Pancreas (tissue), 10 donors: ENCODE measurements around the gene SDC3. TPM values are rescaled to one million over a fixed set of nuclear protein-coding genes. Genes with fewer than 3 reads are reported as not detected.

Experiments used
- ATAC-seq, 4 donors: fragments of 200-7000 bp; cut with Tn5 transposase; one replicate each; pipeline versions ENCODE4 v1.8.0 to v1.9.1; 2020; ENCODE audit warnings: mild to moderate bottlenecking in 4 of 4, moderate library complexity in 4 of 4
- DNase-seq, 6 donors: peaks; one replicate each; pipeline ENCODE4 v3.0.0-alpha.2; 2020
- FAIRE-seq: peaks from 2 replicates; lab custom pipeline; 2012; peaks lifted over from hg19 to GRCh38; lab: Jason Lieb, UNC
- H3K27ac ChIP-seq, 4 donors: fragments of 200-600 bp; sonication (generic); 1 replicate in 3 of 4; 2 replicates in 1 of 4; pipeline versions ENCODE4 v1.5.0 to v1.8.0; 2020
- H3K27me3 ChIP-seq, 4 donors: fragments of 200-600 bp; one replicate each; pipeline ENCODE4 v1.8.0; 2021
- H3K36me3 ChIP-seq, 3 donors: fragments of 200-600 bp; sonication (generic) in 1 of 3; one replicate each; pipeline versions ENCODE4 v1.5.0 to v1.8.0; 2020 to 2021
- H3K4me1 ChIP-seq, 3 donors: fragments of 200-600 bp; one replicate each; pipeline ENCODE4 v1.8.0; 2021
- H3K4me3 ChIP-seq, 4 donors: fragments of 200-600 bp; sonication (generic) in 2 of 4; one replicate each; pipeline versions ENCODE4 v1.5.0 to v1.8.0; 2020 to 2021
- H3K9me3 ChIP-seq, 4 donors: fragments of 200-600 bp; one replicate each; pipeline ENCODE4 v1.8.0; 2021
- WGBS, 2 donors: extraction: QIAGEN DNeasy Blood & Tissue Kit; methylation state at CpG; one replicate each; pipeline ENCODE4 v1.1.7; 2013; 5-methylcytosine and 5-hydroxymethylcytosine counted together
- intact Hi-C, 3 donors: fragments of 100-400 bp; cut with DNase I; formaldehyde crosslinking; loops; one replicate each; pipeline versions ENCODE4 v1.11.1 to v1.14.2; 2022
- polyA plus RNA-seq, 2 donors: library from polyadenylated mRNA; stranded (reverse); fragments of 200-250 nt; gene quantifications; one replicate each; pipeline ENCODE4 v1.2.3, GENCODE V29; 2013
- total RNA-seq, 6 donors: library from RNA; stranded (reverse); fragmentation: NEBNext Ultra II Directional in 4 of 6; extraction: Animal tissue kit (Norgen Biotek cat#: 25700) in 4 of 6; gene quantifications; one replicate each; pipeline versions ENCODE4 v1.2.1 to v1.2.4, GENCODE V29; 2021 to 2023
- TF ChIP-seq, protein P1 (sequence below), 4 donors: fragments of 200-600 bp; sonication (generic) in 3 of 4; IDR thresholded peaks; one replicate each; pipeline versions ENCODE4 v1.5.0 to v1.8.0; 2021; ENCODE audit warnings: antibody characterized with exemption in 4 of 4
- donor health status: healthy with polysubstance abuse.
- donor health status: DM: no; HTN: no; CAD: no; lungs with moderate emphysema.
- donor health status: DM: no; HTN: no; CAD: no.
- donor health status: control.
- donor health status: control.
- donor health status: Bipolar disorder and iron deficiency.
- donor health status: DM: yes; HTN: yes; CAD: no.
- donor health status: DM: no; HTN: no; CAD: no.
- donor health status: DM: no; HTN: no; CAD: no.
- donor health status: DM: yes; HTN: yes; CAD: no.

The SDC3 gene
- total and polyA plus RNA-seq, 8 donors, result 4.2 to 18.9 (median 7.6) TPM

DNA sequence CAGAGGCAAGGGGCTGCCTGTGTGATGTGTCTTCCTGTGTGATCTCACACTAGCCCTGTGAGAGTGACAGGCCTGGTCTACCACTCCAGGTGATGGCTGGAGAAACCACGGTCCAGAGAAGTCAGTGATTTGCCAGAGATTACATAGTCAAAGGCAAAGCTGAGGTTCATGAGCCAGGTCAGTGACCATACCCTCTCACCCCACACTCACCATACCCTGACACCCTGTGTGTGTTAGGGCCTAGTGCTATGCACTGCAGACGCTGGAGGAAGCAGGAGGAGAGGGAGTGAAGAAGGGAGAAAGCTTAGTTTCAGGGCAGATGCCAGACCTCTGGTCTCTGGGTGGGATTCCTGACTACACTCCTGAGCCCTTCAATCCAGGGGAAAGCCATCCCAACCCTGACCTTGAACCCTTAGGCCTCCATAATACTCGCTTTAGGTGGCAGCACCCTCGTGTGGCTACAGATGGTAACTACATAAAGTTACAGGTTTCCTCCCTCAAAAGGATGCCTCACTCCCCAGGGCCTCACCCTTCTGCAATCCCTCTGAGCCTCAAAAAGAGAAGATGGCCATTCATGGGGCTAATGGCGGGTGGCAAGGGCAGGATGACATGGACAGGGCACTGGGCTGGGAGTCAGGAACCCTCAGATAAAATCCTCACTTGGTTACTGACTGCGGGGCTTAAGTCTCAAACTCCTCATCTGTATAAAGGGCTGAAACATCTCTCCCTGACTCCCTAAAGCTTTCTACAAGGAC, 20.8 kb upstream of the SDC3 start:
- no peak overlapping the region for H3K27ac ChIP-seq
- WGBS, 2 donors, result 48 to 53% methylated on average over 6 of the region's 6 CpGs
- intact Hi-C loops, result no loop called here
- H3K4me1 ChIP-seq, result no peaks in the 10 kb centered on the region
- no peaks in the 10 kb centered on the region for H3K27me3 ChIP-seq
- no peaks in the 10 kb centered on the region for H3K9me3 ChIP-seq
- FAIRE-seq (no peak), ATAC-seq (peak; percentile 75 to 85 (median 82)), DNase-seq (peak in 1 of 6 donors; percentile 48)
- peaks cover 0 to 10% (median 3%) of the 10 kb centered on the region in 3 donors for H3K36me3 ChIP-seq
- TF ChIP-seq, protein P1, sequence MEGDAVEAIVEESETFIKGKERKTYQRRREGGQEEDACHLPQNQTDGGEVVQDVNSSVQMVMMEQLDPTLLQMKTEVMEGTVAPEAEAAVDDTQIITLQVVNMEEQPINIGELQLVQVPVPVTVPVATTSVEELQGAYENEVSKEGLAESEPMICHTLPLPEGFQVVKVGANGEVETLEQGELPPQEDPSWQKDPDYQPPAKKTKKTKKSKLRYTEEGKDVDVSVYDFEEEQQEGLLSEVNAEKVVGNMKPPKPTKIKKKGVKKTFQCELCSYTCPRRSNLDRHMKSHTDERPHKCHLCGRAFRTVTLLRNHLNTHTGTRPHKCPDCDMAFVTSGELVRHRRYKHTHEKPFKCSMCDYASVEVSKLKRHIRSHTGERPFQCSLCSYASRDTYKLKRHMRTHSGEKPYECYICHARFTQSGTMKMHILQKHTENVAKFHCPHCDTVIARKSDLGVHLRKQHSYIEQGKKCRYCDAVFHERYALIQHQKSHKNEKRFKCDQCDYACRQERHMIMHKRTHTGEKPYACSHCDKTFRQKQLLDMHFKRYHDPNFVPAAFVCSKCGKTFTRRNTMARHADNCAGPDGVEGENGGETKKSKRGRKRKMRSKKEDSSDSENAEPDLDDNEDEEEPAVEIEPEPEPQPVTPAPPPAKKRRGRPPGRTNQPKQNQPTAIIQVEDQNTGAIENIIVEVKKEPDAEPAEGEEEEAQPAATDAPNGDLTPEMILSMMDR (IDR thresholded peaks at IDR 0.05), result peak in 3 of 4 donors; percentile 38 to 59 (median 58)
- H3K4me3 ChIP-seq, result no peak overlapping the region

- peak overlapping the region in 1 of 4 donors; percentile 15 for H3K27ac ChIP-seq
- no peak for DNase-seq
- H3K9me3 ChIP-seq, result no peaks in the 10 kb centered on the region
- H3K27me3 ChIP-seq, result no peaks in the 10 kb centered on the region
- peaks cover 0 to 7% (median 0%) of the 10 kb centered on the region in 3 donors for H3K36me3 ChIP-seq
- no peaks in the 10 kb centered on the region for H3K4me1 ChIP-seq
- FAIRE-seq, result no peak
- TF ChIP-seq, protein P1 (IDR thresholded peaks at IDR 0.05), result no peak
- H3K4me3 ChIP-seq, result no peak overlapping the region
- no peak for ATAC-seq
- intact Hi-C loops, result no loop called here
- WGBS, 2 donors, result 88 to 90% methylated on average over 2 of the region's 2 CpGs
Measured at GRCh38 chr1:30928789-30929134, 20.2 kb upstream of the SDC3 start.

- ATAC-seq, result no peak
- Histone ChIP-seq H3K4me1 (no peaks in the 10 kb centered on the region), H3K36me3 (peaks cover 0 to 7% (median 0%) of the 10 kb centered on the region in 3 donors), H3K4me3 (no peak overlapping the region), H3K9me3 (no peaks in the 10 kb centered on the region), H3K27me3 (no peaks in the 10 kb centered on the region), H3K27ac (peak overlapping the region in 1 of 4 donors; percentile 15)
- no peak for DNase-seq
- WGBS, 2 donors, result 77 to 90% methylated on average over 7 of the region's 7 CpGs
- intact Hi-C loops, result no loop called here
- TF ChIP-seq, protein P1 (IDR thresholded peaks at IDR 0.05), result no peak
- no peak for FAIRE-seq
Measured at GRCh38 chr1:30928171-30928570, 19.6 kb upstream of the SDC3 start.

DNA sequence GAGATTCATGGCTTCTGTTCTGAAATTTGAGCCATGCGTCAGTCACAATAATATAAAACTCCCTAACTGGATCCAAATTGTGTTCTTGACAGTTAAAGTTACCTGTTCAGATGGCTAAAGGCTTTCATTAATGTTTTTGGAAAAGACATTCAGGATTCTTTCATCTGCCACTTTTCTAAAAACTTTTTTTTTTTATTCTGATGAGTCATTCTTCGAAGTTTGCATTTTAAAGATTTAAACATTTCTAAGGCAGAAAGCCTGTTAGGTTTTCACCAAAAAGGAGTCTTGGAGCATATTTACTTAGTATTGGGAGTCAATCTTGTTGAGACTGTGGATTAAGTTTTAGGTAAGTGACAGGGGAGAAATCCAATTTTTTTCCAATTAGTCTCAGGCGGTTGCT, 18.9 kb upstream of the SDC3 start:
- FAIRE-seq, result no peak

More for the DNA sequence above, 18.9 kb upstream of the SDC3 start:
- Histone ChIP-seq H3K27ac (no peak overlapping the region), H3K9me3 (no peaks in the 10 kb centered on the region), H3K4me3 (no peak overlapping the region), H3K27me3 (no peaks in the 10 kb centered on the region), H3K4me1 (no peaks in the 10 kb centered on the region), H3K36me3 (peaks cover 0 to 7% (median 0%) of the 10 kb centered on the region in 3 donors)
- ATAC-seq (no peak), DNase-seq (no peak)
- intact Hi-C loops, result no loop called here
- 79 to 87% methylated on average over 3 of the region's 3 CpGs for WGBS, 2 donors
- TF ChIP-seq, protein P1 (IDR thresholded peaks at IDR 0.05), result no peak
